H1 (cell line): ENCODE data around the gene PLEK. TPM values are rescaled to one million over a fixed set of nuclear protein-coding genes. Genes with fewer than 3 reads are reported as not detected.

Source experiments
- CTCF ChIA-PET: fragments of 300-600 bp; sonication (Branson Sonifier 250); formaldehyde crosslinking; loops from one replicate; lab custom pipeline; 2021; ENCODE audit not compliant: partially characterized antibody; lab: Charles Lee
- POLR2A ChIA-PET: fragments of 300-600 bp; sonication (Branson Sonifier 250); formaldehyde crosslinking; loops from one replicate; lab custom pipeline; 2021; ENCODE audit warnings: inconsistent platforms; ENCODE audit not compliant: partially characterized antibody; lab: Charles Lee
- DNase-seq, 2 experiments: peaks; one replicate each; pipeline versions ENCODE4 v3.0.0 to v3.0.0-alpha.2; 2010 to 2022; ENCODE audit warnings: low spot score in 2 of 2, low read depth in 1 of 2, mixed read lengths in 1 of 2
- FAIRE-seq: peaks from 2 replicates; lab custom pipeline; 2011; peaks lifted over from hg19 to GRCh38; lab: Jason Lieb, UNC
- H2AFZ ChIP-seq: 2 replicates; pipeline ENCODE4 v1.8.1; 2012; ENCODE audit warnings: low read length, inconsistent platforms
- H2AK5ac ChIP-seq: 2 replicates; pipeline ENCODE4 v1.6.1; 2013; ENCODE audit warnings: low read depth, low read length
- H2BK120ac ChIP-seq: replicated peaks from 2 replicates; pipeline ENCODE3; 2013; ENCODE audit warnings: low read depth, low read length, inconsistent platforms
- H2BK12ac ChIP-seq: 2 replicates; pipeline ENCODE4 v1.6.1; 2013; ENCODE audit warnings: low read depth, low read length
- H2BK15ac ChIP-seq: 2 replicates; pipeline ENCODE4 v1.6.1; 2013; ENCODE audit warnings: low read length
- H2BK20ac ChIP-seq: 2 replicates; pipeline ENCODE4 v1.6.1; 2013; ENCODE audit warnings: low read length
- H2BK5ac ChIP-seq: 2 replicates; pipeline ENCODE4 v1.6.1; 2013; ENCODE audit warnings: low read depth, low read length
- H3K14ac ChIP-seq: 2 replicates; pipeline ENCODE4 v1.6.1; 2013; ENCODE audit warnings: inconsistent platforms; ENCODE audit not compliant: insufficient read length
- H3K18ac ChIP-seq: 2 replicates; pipeline ENCODE4 v1.6.1; 2013; ENCODE audit warnings: low read length; ENCODE audit errors: extremely low read depth
- H3K23ac ChIP-seq: 2 replicates; pipeline ENCODE4 v1.6.1; 2013; ENCODE audit warnings: inconsistent platforms; ENCODE audit not compliant: insufficient read length
- H3K23me2 ChIP-seq: 2 replicates; pipeline ENCODE4 v1.6.1; 2013; ENCODE audit warnings: low read depth, low read length
- H3K27ac ChIP-seq: 2 replicates; pipeline ENCODE4 v1.6.1; 2011; ENCODE audit warnings: low read depth, low read length, inconsistent platforms
- H3K27me3 ChIP-seq, 4 experiments: replicated peaks in 1 of 4; 1 replicate in 1 of 4; 2 replicates in 3 of 4; pipeline versions ENCODE4 v1.6.1 to v1.8.1; 2011 to 2013; ENCODE audit warnings: low read length in 3 of 4, mild to moderate bottlenecking in 3 of 4, inconsistent platforms in 2 of 4, mixed read lengths in 2 of 4, moderate library complexity in 1 of 4; ENCODE audit not compliant: control insufficient read depth in 3 of 4, insufficient read depth in 3 of 4; ENCODE audit errors: extremely low read depth in 1 of 4
- H3K36me3 ChIP-seq, 4 experiments: 2 replicates each; pipeline versions ENCODE4 v1.6.1 to v1.8.1; 2011 to 2013; ENCODE audit warnings: mild to moderate bottlenecking in 4 of 4, low read length in 3 of 4, moderate library complexity in 2 of 4, control low read depth in 1 of 4, inconsistent platforms in 1 of 4; ENCODE audit not compliant: insufficient read depth in 4 of 4, control insufficient read depth in 2 of 4
- H3K4ac ChIP-seq: replicated peaks from 2 replicates; pipeline ENCODE3; 2013; ENCODE audit warnings: low read length, low read depth, mixed read lengths, inconsistent platforms; ENCODE audit not compliant: insufficient read length
- H3K4me1 ChIP-seq, 4 experiments: replicated peaks in 1 of 4; 1 replicate in 1 of 4; 2 replicates in 3 of 4; pipeline versions ENCODE4 v1.6.1 to v1.8.1; 2011 to 2013; ENCODE audit warnings: low read length in 3 of 4, inconsistent platforms in 2 of 4, mixed read lengths in 1 of 4; ENCODE audit not compliant: insufficient read depth in 4 of 4, control insufficient read depth in 3 of 4
- H3K4me2 ChIP-seq, 2 experiments: 2 replicates each; pipeline versions ENCODE4 v1.6.1 to v1.8.1; 2011 to 2013; ENCODE audit warnings: low read depth in 2 of 2, low read length in 2 of 2, control low read depth in 1 of 2, inconsistent platforms in 1 of 2, mild to moderate bottlenecking in 1 of 2; ENCODE audit not compliant: insufficient read depth in 1 of 2
- H3K4me3 ChIP-seq, 4 experiments: fragments of 200-600, 300-600 bp in 1 of 4; sonication (generic), shearing (Covaris generic), sonication (Bioruptor Twin) in 1 of 4; 2 replicates each; pipeline versions ENCODE4 v1.5.1 to v1.8.1; 2011 to 2016; ENCODE audit warnings: low read length in 4 of 4, low read depth in 3 of 4, control low read depth in 2 of 4, inconsistent platforms in 2 of 4, mild to moderate bottlenecking in 2 of 4, mixed read lengths in 1 of 4, moderate library complexity in 1 of 4; ENCODE audit not compliant: insufficient read depth in 2 of 4; ENCODE audit errors: extremely low read depth in 1 of 4
- H3K56ac ChIP-seq: replicated peaks from 2 replicates; pipeline ENCODE3; 2013; ENCODE audit warnings: low read depth, mild to moderate bottlenecking, mixed read lengths, low read length, inconsistent platforms; ENCODE audit not compliant: insufficient read length
- H3K79me1 ChIP-seq: 2 replicates; pipeline ENCODE4 v1.6.1; 2013; ENCODE audit warnings: low read depth, low read length, control low read depth
- H3K79me2 ChIP-seq, 2 experiments: 2 replicates each; pipeline versions ENCODE4 v1.6.1 to v1.8.1; 2012 to 2013; ENCODE audit warnings: low read length in 2 of 2, mild to moderate bottlenecking in 2 of 2, inconsistent platforms in 1 of 2; ENCODE audit not compliant: insufficient read depth in 2 of 2, control insufficient read depth in 1 of 2
- H3K9ac ChIP-seq, 4 experiments: replicated peaks in 1 of 4; 1 replicate in 1 of 4; 2 replicates in 3 of 4; pipeline versions ENCODE4 v1.6.1 to v1.8.1; 2011 to 2013; ENCODE audit warnings: low read depth in 3 of 4, low read length in 3 of 4, control low read depth in 2 of 4, mild to moderate bottlenecking in 2 of 4, moderate library complexity in 2 of 4, inconsistent platforms in 1 of 4; ENCODE audit errors: extremely low read depth in 1 of 4
- H3K9me3 ChIP-seq, 2 experiments: 2 replicates each; pipeline versions ENCODE4 v1.6.1 to v1.8.1; 2012 to 2013; ENCODE audit warnings: mild to moderate bottlenecking in 2 of 2, moderate library complexity in 2 of 2, control low read depth in 1 of 2, inconsistent platforms in 1 of 2, low read depth in 1 of 2, low read length in 1 of 2, mixed read lengths in 1 of 2; ENCODE audit not compliant: insufficient read depth in 2 of 2
- H4K20me1 ChIP-seq, 2 experiments: replicated peaks in 1 of 2; 2 replicates each; pipeline versions ENCODE3 to v1.8.1; 2011 to 2013; ENCODE audit warnings: inconsistent platforms in 2 of 2, low read length in 2 of 2, mild to moderate bottlenecking in 1 of 2; ENCODE audit not compliant: insufficient read depth in 2 of 2, control insufficient read depth in 1 of 2
- H4K5ac ChIP-seq: 2 replicates; pipeline ENCODE4 v1.6.1; 2013; ENCODE audit warnings: low read length, low read depth, mixed read lengths, inconsistent platforms; ENCODE audit not compliant: insufficient read length
- H4K8ac ChIP-seq: 2 replicates; pipeline ENCODE4 v1.8.0; 2013; ENCODE audit warnings: mild to moderate bottlenecking, moderate library complexity, low read length, inconsistent platforms; ENCODE audit not compliant: insufficient read depth; ENCODE audit errors: extremely low read depth
- H4K91ac ChIP-seq: replicated peaks from 2 replicates; pipeline ENCODE3; 2013; ENCODE audit warnings: low read length, mixed read lengths, inconsistent platforms; ENCODE audit not compliant: insufficient read length
- CBX8 ChIP-seq: fragments of 300-800, 300-1000 bp; sonication (generic); IDR thresholded peaks from 2 replicates; pipeline ENCODE4 v1.7.1; 2016; ENCODE audit warnings: low read depth, low read length, borderline replicate concordance
- CREB1 ChIP-seq: IDR thresholded peaks from 2 replicates; pipeline ENCODE4 v1.6.1; 2012; ENCODE audit warnings: inconsistent platforms
- GABPA ChIP-seq: IDR thresholded peaks from 2 replicates; pipeline ENCODE4 v1.6.1; 2011; ENCODE audit warnings: mild to moderate bottlenecking, low read length, moderate library complexity, borderline replicate concordance; ENCODE audit not compliant: insufficient read depth
- HDAC6 ChIP-seq: IDR thresholded peaks from one replicate; pipeline ENCODE4 v1.7.1; 2012; ENCODE audit warnings: low read depth, mild to moderate bottlenecking, inconsistent platforms, low read length, moderate library complexity
- KDM4A ChIP-seq: IDR thresholded peaks from one replicate; pipeline ENCODE4 v1.7.1; 2012; ENCODE audit warnings: low read depth, mild to moderate bottlenecking, moderate library complexity, low read length, inconsistent platforms; ENCODE audit not compliant: severe bottlenecking
- MAFK ChIP-seq: IDR thresholded peaks from 2 replicates; pipeline ENCODE4 v1.6.1; 2012; ENCODE audit warnings: low read depth, mild to moderate bottlenecking, improper control_type of control experiment, low read length
- POLR2A ChIP-seq, 2 experiments: IDR thresholded peaks; 1 replicate in 1 of 2; 2 replicates in 1 of 2; pipeline ENCODE4 v1.6.1; 2011; ENCODE audit warnings: low read depth in 2 of 2, low read length in 2 of 2, mild to moderate bottlenecking in 2 of 2; ENCODE audit errors: control extremely low read depth in 1 of 2
- POLR2AphosphoS5 ChIP-seq: IDR thresholded peaks from 2 replicates; pipeline ENCODE4 v1.6.1; 2011; ENCODE audit warnings: low read depth, low read length
- RAD21 ChIP-seq, 2 experiments: IDR thresholded peaks in 1 of 2; conservative IDR thresholded peaks in 1 of 2; 2 replicates each; pipeline ENCODE4 v1.6.1; 2011; ENCODE audit warnings: low read depth in 2 of 2, low read length in 2 of 2, improper control_type of control experiment in 1 of 2, inconsistent platforms in 1 of 2, mild to moderate bottlenecking in 1 of 2, moderate library complexity in 1 of 2
- SAP30 ChIP-seq: fragments of 300-600 bp; sonication (generic); IDR thresholded peaks from 2 replicates; pipeline ENCODE4 v1.7.1; 2012; ENCODE audit warnings: low read length, moderate library complexity, mild to moderate bottlenecking, inconsistent platforms; ENCODE audit not compliant: insufficient read depth, insufficient replicate concordance
- SP4 ChIP-seq: IDR thresholded peaks from 2 replicates; pipeline ENCODE4 v1.6.1; 2012; ENCODE audit warnings: low read length, inconsistent platforms
- SRF ChIP-seq: IDR thresholded peaks from 2 replicates; pipeline ENCODE4 v1.6.1; 2011; ENCODE audit warnings: mild to moderate bottlenecking, low read depth, low read length, moderate library complexity
- TEAD4 ChIP-seq: IDR thresholded peaks from 2 replicates; pipeline ENCODE4 v1.6.1; 2012; ENCODE audit warnings: low read depth, low read length, inconsistent platforms, mixed read lengths
- ZNF274 ChIP-seq: IDR thresholded peaks from 2 replicates; pipeline ENCODE4 v1.7.0; 2012; ENCODE audit warnings: low read length, borderline replicate concordance; ENCODE audit errors: extremely low read depth
- WGBS, 2 experiments: shearing (Covaris generic) in 1 of 2; methylation state at CpG; one replicate each; pipeline versions ENCODE4 v1.1.6 to v1.1.7; 2013 to 2015; ENCODE audit warnings: low lambda C conversion rate in 2 of 2, mixed read lengths in 2 of 2, inconsistent platforms in 1 of 2, low coverage in 1 of 2, missing lambda C conversion rate in 1 of 2; ENCODE audit not compliant: insufficient replicate concordance in 2 of 2, insufficient coverage in 1 of 2, insufficient read length in 1 of 2; ENCODE audit errors: extremely low coverage in 1 of 2, missing lambda C conversion rate in 1 of 2; 5-methylcytosine and 5-hydroxymethylcytosine counted together
- polyA plus RNA-seq, 7 experiments: library from polyadenylated mRNA; depleted of rRNA in 3 of 7; stranded (reverse) in 5 of 7; unstranded in 2 of 7; fragments of >200 nt in 5 of 7; fragments of 200-250 nt in 2 of 7; gene quantifications; 1 replicate in 5 of 7; 2 replicates in 1 of 7; 4 replicates in 1 of 7; pipeline versions ENCODE4 v1.2.1 to v1.2.3, GENCODE V29; 2011 to 2013; ENCODE audit warnings: missing spikeins in 2 of 7, mixed read lengths in 2 of 7
- total RNA-seq: library from RNA; stranded (reverse); fragmentation: NEBNext Ultra II Directional; extraction: Animal tissue kit (Norgen Biotek cat#: 25700); gene quantifications from 2 replicates; pipeline ENCODE4 v1.2.1, GENCODE V29; 2021
- TF ChIP-seq, protein P1 (sequence below): IDR thresholded peaks from 2 replicates; pipeline ENCODE4 v1.6.1; 2011; ENCODE audit warnings: low read length, improper control_type of control experiment

The PLEK gene
- total and polyA plus RNA-seq, 2 of the 8 experiments (the other 6 are each of a cell fraction or from before 2014, with no cell fraction given) = not detected

DNA sequence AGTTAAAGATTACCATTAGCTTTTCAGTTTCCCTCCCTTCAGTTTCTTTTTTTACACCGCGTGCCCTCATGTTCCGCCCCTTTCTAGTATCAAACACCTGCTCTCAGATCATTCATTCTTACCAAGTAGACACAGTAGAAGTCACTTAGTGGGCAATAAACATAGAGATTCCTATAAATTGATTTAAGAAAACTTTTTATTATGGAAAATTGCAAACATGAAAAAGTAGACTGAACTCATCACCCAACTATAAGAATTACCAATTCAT lies 24.1 kb upstream of the PLEK start:
- FAIRE-seq = no peak
- Histone ChIP-seq H3K36me3 (no peaks in the 10 kb centered on the region), H4K20me1 (no peaks in the 10 kb centered on the region), H3K4me1 (no peaks in the 10 kb centered on the region), H3K27me3 (no peaks in the 10 kb centered on the region), H3K4me2 (no peak overlapping the region), H4K91ac (no peak overlapping the region), H2BK20ac (no peak overlapping the region), H3K14ac (no peak overlapping the region), H3K18ac (no peak overlapping the region), H3K27ac (no peak overlapping the region), H3K23ac (no peak overlapping the region), H2AFZ (no peak overlapping the region), H2BK12ac (no peak overlapping the region), H2BK15ac (no peak overlapping the region), H2AK5ac (no peak overlapping the region), H3K79me2 (no peaks in the 10 kb centered on the region), H4K8ac (no peak overlapping the region), H3K79me1 (no peaks in the 10 kb centered on the region), H2BK5ac (no peak overlapping the region), H3K56ac (no peak overlapping the region), H3K9ac (no peak overlapping the region), H3K9me3 (no peaks in the 10 kb centered on the region), H3K23me2 (no peaks in the 10 kb centered on the region), H3K4me3 (no peak overlapping the region), H2BK120ac (no peak overlapping the region), H3K4ac (no peak overlapping the region), H4K5ac (no peak overlapping the region)
- ChIA-PET POLR2A (no interaction called here), CTCF (no interaction called here)
- DNase-seq = no peak
- TF ChIP-seq, protein P1, sequence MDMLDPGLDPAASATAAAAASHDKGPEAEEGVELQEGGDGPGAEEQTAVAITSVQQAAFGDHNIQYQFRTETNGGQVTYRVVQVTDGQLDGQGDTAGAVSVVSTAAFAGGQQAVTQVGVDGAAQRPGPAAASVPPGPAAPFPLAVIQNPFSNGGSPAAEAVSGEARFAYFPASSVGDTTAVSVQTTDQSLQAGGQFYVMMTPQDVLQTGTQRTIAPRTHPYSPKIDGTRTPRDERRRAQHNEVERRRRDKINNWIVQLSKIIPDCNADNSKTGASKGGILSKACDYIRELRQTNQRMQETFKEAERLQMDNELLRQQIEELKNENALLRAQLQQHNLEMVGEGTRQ = no peak
- TF ChIP-seq ZNF274 (no peak), CBX8 (no peak), TEAD4 (no peak), SP4 (no peak), CREB1 (no peak), SAP30 (no peak), MAFK (no peak), HDAC6 (no peak), SRF (no peak), POLR2AphosphoS5 (no peak), GABPA (no peak), RAD21 (IDR thresholded peaks at IDR 0.05 in 1 of 2, conservative IDR thresholded peaks at IDR 0.05 in 1 of 2; ENCODE audit: low read depth in 2 of 2, low read length in 2 of 2) (no peak), KDM4A (no peak), POLR2A (IDR thresholded peaks at IDR 0.05; ENCODE audit: control extremely low read depth in 1 of 2, low read depth in 2 of 2, low read length in 2 of 2) (no peak)
- 90% methylated on average over 3 of the region's 3 CpGs; no CpG with 5 or more reads in 1 of the 2 experiments for WGBS, 2 experiments
